BJ (cell line): ENCODE results near the gene PDP2. TPM values are rescaled to one million over a fixed set of nuclear protein-coding genes. Genes with fewer than 3 reads are reported as not detected.

Experiments used
- CTCF ChIA-PET: fragments of 350-600 bp; formaldehyde crosslinking; extraction: SDS; loops from one replicate; lab custom pipeline; 2021; ENCODE audit warnings: antibody characterized with exemption, inconsistent platforms; lab: Yijun Ruan, JAX
- POLR2A ChIA-PET: fragments of 300-600 bp; sonication (Branson Sonifier 250); formaldehyde crosslinking; extraction: SDS; loops from one replicate; lab custom pipeline; 2021; ENCODE audit warnings: antibody characterized with exemption; lab: Charles Lee
- DNase-seq: peaks from one replicate; pipeline ENCODE4 v3.0.0-alpha.2; 2011; ENCODE audit warnings: low read depth
- H3K27me3 ChIP-seq: 2 replicates; pipeline ENCODE4 v1.6.0; 2011; ENCODE audit warnings: low read length; ENCODE audit not compliant: control insufficient read depth, insufficient read depth
- H3K36me3 ChIP-seq: 2 replicates; pipeline ENCODE4 v1.5.1; 2011; ENCODE audit warnings: low read length; ENCODE audit not compliant: control insufficient read depth, insufficient read depth
- H3K4me3 ChIP-seq: 2 replicates; pipeline ENCODE4 v1.5.1; 2011; ENCODE audit warnings: low read depth, mild to moderate bottlenecking, control low read depth, low read length
- CTCF ChIP-seq: IDR thresholded peaks from 2 replicates; pipeline ENCODE4 v1.5.1; 2011; ENCODE audit warnings: low read depth, mild to moderate bottlenecking, control low read depth, inconsistent platforms, low read length, moderate library complexity; ENCODE audit not compliant: insufficient read depth
- polyA plus RNA-seq: library from polyadenylated mRNA; depleted of rRNA; stranded (reverse); fragments of >200 nt; gene quantifications from 2 replicates; pipeline ENCODE4 v1.2.3, GENCODE V29; 2011

Gene PDP2
- polyA plus RNA-seq, 1 experiment: 10.3 TPM

DNA sequence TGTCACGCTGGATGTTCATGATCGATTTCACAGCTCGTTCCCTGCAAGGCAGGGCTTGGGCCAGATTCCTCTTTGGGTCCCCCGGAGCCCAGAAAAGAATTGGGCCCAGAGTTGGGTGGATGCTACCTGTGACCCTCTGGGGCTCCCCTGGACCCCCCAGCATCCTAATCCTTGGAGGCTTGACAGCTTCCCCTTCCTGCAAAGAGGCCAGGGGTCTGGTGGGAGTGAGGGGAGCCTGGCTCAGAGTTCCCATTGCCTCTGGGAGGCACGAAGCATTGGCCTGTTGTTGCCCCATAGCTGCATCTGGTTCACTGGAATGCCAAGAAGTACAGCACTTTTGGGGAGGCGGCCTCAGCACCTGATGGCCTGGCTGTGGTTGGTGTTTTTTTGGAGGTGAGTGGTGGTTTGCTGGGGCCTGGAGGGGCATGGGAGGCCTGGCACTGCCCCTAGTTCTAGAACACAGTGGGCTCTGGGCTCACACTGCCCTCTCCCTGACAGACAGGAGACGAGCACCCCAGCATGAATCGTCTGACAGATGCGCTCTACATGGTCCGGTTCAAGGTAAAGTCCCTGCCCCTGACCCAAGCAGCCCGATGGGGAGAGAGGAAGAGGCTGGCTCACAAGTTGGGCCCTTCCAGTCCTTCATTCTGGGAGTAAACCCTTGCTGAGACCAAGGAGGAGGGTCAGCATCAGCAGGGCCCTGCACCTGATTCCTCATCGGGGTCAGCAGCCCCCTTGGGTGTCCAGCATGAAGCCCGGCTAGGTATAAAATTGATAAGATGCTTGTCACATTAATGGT is 28.9 kb upstream of the PDP2 start:
- Histone ChIP-seq H3K27me3 (peaks cover 17% of the 10 kb centered on the region), H3K36me3 (no peaks in the 10 kb centered on the region), H3K4me3 (no peak overlapping the region)
- ChIA-PET POLR2A (no interaction called here), CTCF (interaction anchor here (0.9 to 3.7 kb wide), 4 partner anchors 17 to 21 kb away, joined by 3 to 19 read pairs (median 4); partner anchors contain the start of gene NAE1)
- no peak for DNase-seq
- TF ChIP-seq CTCF: no peak

DNA sequence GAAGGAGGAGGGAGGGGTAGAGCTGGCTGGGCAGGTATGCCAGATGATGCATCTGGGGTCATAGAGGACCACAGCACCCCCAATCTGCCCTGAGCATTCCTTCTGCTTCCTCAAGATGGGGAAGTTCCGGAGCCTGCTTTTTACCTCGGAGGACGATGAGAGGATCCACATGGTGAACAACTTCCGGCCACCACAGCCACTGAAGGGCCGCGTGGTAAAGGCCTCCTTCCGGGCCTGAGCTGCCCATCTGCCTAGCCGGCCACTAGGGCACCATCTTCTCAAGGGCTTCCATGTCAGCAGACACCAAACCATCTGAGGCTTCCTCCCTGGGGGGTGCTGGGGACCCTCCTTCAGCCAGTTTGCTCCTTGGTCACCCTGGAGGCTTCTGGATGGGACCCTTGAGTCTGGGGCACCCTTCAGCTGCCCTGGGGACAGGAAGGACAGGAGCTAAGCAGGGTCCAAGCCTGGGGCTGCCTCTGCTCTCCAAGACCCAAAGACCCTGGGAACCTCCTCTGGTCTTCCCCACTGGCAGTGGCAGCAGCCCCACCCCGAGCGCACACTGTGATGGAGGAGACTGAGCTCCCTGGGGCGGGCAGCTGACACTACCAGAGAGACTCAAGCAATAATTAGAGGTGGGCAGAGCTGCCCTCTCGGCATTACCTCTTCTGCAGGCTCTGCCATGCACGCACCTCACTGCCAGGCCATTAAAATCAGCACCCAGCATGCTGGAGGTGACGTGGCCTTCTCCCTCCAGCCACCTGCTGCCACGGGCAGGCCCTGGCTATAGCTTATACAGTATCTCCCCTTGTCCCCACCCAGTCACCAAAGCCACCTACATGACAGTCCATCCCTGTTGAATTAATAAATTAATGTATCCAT is 26.8 kb upstream of the PDP2 start:
- POLR2A ChIA-PET: no interaction called here
- DNase-seq: no peak
- CTCF ChIA-PET: interaction anchor here (1.0 to 3.7 kb wide), 4 partner anchors 15 to 296 kb away, joined by 3 to 19 read pairs (median 4); partner anchors contain the start of gene NAE1
- peaks cover 4% of the 10 kb centered on the region for H3K27me3 ChIP-seq
- H3K4me3 ChIP-seq: no peak overlapping the region
- TF ChIP-seq CTCF: no peak
- H3K36me3 ChIP-seq: no peaks in the 10 kb centered on the region

- no peak overlapping the region for H3K4me3 ChIP-seq
- ChIA-PET CTCF (interaction anchor here (0.6 to 4.0 kb wide), 6 partner anchors 12 to 240 kb away, joined by 3 to 28 read pairs (median 6); partner anchors contain the start of genes CA7 and NAE1), POLR2A (no interaction called here)
- H3K27me3 ChIP-seq: no peaks in the 10 kb centered on the region; the same call in 1 of the 2 replicates
- no peaks in the 10 kb centered on the region for H3K36me3 ChIP-seq
- no peak for DNase-seq
- TF ChIP-seq CTCF: no peak
Observed at GRCh38 chr16:66856184-66856730, 24.1 kb upstream of the PDP2 start.

DNA sequence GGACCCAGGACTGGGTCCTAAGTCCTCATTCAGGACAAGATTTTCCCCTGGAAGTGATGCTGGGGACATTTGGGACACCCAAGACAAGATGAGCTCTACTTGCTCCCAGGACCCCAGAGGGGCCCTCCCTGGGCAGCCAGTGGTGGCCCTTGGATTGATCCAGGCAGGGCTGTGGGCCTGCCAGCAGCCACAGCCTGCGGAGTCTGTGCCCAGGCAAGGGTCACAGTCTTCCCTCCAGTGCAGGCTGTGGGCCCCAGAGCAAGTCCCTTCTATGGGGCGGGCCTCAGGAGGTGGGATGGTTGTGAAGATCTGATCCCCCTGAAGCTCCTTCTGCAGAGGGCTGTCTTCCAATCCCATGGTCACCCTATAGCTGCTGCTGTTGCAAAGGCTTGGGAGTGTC is 23.5 kb upstream of the PDP2 start:
- TF ChIP-seq CTCF: no peak
- ChIA-PET POLR2A (no interaction called here), CTCF (interaction anchor here (1.3 to 4.0 kb wide), 5 partner anchors 11 to 27 kb away, joined by 3 to 28 read pairs (median 8); partner anchors contain the start of genes CA7 and NAE1)
- DNase-seq: no peak
- Histone ChIP-seq H3K4me3 (no peak overlapping the region), H3K27me3 (no peaks in the 10 kb centered on the region), H3K36me3 (no peaks in the 10 kb centered on the region)
